Tibial nerve (tissue), 3 donors: Measurements from ENCODE around the gene MAGI2.

Experiments used
- CTCF ChIP-seq, 5 experiments: fragments of 200-600 bp in 3 of 5; fragments of 450-650 bp in 2 of 5; sonication (generic) in 3 of 5; IDR thresholded peaks; one replicate each; pipeline ENCODE4 v1.5.1; 2016 to 2019; ENCODE audit warnings: antibody characterized with exemption in 5 of 5, mild to moderate bottlenecking in 3 of 5, moderate library complexity in 2 of 5
- POLR2A ChIP-seq, 2 donors: fragments of 450-650 bp; IDR thresholded peaks; one replicate each; pipeline ENCODE4 v1.6.1; 2017; ENCODE audit warnings: antibody characterized with exemption in 2 of 2, mild to moderate bottlenecking in 2 of 2, moderate library complexity in 2 of 2

- TF ChIP-seq CTCF (IDR thresholded peaks at IDR 0.05): no peak
- TF ChIP-seq POLR2A (IDR thresholded peaks at IDR 0.05): no peak
Observed at GRCh38 chr7:78327718-78328117, 1125.7 kb downstream of the MAGI2 start.
